NCI-H1092 (cell line): ENCODE data around the gene RBFOX2.
"Not testable (repeated sequence)": the region's sequence is repeated elsewhere in the genome, so short reads cannot be mapped to it uniquely, and the experiment has no call there.

Experiments used
- DNase-seq: peaks from one replicate; lab custom pipeline; 2025; lab: John Stamatoyannopoulos, UW

Gene RBFOX2

DNA sequence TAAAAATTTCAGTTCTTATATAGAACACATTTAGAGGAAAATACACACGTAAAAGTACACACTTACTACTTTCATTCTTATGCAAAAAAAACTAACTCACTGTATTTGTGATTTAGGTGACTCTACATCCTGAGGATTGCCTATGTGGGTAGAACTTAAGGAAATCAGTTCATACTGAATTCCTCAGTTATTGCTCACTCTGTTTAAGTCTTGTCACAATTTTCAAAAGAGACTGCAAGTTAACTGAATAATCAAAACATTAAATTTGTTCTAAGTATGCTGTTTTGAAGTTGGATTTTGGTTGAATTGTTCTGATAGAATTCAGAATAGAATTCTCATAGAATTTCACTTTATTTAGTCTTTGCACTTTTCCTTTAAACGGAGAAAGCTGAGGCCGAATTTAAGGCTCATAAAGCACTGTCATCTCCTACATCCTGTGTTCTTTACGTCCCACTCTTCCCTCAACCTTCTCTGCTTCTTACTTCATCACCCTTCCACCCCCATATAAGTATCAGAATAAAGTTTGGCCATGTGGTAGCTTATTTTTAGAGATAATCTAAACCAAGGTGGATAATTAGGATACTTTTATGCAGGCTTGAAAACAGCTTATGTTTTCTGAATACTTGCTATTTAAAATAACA is 251.2 kb downstream of the RBFOX2 start:
- no peak for DNase-seq

GRCh38 chr22:35775339-35775738 is 253.3 kb downstream of the RBFOX2 start:
- no peak for DNase-seq

- DNase-seq: no peak
These were observed 258.6 kb downstream of the RBFOX2 start for GRCh38 chr22:35769974-35770373.

GRCh38 chr22:35766654-35767580 is 261.7 kb downstream of the RBFOX2 start:
- DNase-seq: no peak

DNA sequence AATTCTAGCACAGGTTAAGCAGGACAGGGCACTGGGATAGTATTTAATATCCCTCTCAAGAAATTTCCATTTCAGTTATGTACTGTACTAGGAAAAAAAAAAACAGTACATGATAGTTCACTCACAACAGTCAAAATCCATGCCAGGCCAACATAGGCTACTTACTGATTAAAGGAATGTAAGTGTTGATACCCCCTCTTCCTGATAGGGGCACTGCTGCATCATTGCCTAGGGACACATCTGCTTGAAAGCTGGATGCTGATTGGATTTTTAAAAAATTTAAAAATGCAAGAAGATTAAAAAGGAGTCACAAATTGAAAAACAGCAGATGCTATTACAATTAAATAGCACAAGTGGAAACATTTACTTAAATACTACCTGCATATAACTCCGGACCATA is 267.6 kb downstream of the RBFOX2 start:
- DNase-seq: no peak

DNA sequence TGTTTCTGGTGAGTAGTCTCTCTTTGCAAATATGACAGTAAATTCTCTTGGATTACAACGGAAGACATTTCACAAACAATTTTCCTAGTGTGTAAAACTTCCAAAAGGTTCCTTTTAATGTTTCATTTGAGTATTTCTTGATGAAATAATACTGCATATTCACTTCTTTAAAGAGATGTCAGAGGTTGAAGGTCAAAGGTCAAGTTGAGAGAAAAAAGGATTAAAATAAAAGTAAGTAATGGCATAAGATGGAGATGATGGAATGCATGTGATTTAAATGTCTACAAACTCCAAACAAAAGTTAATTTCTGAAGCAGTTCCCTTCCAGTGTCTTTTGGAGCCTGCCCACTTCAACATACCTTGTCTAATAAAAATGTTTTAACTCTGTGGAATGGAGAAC is 270.2 kb downstream of the RBFOX2 start:
- DNase-seq: no peak

DNA sequence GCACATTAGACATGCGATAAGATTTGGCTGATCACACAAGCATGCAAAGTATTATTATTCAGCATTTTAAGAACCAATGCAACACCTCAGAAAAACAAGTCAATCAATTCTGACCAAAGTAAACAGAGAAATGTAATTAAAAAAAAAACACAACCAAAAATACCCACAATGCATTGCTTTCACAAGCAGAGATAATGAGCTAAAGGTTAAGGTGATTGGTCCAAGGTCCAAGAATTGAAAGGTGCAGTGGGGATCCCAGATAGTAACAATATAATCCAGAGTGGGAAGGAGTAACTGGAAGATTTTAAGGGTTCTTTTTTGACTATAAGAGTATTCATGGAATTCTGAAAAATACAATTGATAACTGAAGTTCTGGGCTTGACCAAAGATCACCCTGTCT is 271.9 kb downstream of the RBFOX2 start:
- no peak for DNase-seq

- DNase-seq: no peak
These were observed 273.9 kb downstream of the RBFOX2 start for GRCh38 chr22:35754761-35755160.

GRCh38 chr22:35752863-35753189 is 275.8 kb downstream of the RBFOX2 start:
- DNase-seq: no peak

DNA sequence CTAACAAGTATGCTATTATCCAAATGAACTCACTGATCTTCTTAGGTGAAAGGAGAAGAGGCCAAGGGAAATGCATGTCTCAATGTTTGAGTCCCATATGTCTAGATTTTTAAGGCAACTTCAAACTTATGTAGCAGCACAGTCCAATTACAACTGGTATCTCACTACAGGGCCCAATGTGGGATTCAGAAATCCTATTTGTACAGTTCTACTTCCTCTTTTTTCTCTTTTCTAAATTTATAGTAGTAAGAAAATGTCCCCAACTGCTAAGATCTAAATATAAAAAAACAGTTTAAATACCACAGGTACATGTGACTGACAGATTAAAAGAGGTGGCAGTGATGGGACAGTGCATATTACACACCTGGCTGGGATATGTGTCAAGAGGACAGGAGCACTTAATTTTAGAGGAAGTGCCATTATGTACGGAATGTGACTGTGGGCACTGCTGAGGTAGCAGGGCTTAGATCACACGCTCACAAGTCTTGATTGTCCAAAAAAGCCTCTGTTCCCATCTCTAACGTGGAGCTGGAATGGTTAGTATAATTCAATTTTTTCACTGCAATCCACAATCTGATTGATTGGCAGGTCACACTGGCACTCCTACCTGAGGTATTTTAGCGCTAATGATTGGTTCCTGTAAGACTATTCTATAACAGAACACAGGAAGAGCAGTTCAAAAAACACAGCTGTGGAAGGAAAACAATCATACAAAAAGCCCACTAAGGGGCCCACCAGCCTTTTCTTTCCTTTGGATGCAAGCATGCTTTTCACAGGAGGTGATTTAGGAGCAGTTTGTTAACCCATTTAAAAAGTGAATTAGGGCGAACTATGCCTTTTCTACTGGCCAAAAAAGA is 276.4 kb downstream of the RBFOX2 start:
- DNase-seq: no peak

GRCh38 chr22:35749808-35750207 is 278.8 kb downstream of the RBFOX2 start:
- DNase-seq: no peak

DNA sequence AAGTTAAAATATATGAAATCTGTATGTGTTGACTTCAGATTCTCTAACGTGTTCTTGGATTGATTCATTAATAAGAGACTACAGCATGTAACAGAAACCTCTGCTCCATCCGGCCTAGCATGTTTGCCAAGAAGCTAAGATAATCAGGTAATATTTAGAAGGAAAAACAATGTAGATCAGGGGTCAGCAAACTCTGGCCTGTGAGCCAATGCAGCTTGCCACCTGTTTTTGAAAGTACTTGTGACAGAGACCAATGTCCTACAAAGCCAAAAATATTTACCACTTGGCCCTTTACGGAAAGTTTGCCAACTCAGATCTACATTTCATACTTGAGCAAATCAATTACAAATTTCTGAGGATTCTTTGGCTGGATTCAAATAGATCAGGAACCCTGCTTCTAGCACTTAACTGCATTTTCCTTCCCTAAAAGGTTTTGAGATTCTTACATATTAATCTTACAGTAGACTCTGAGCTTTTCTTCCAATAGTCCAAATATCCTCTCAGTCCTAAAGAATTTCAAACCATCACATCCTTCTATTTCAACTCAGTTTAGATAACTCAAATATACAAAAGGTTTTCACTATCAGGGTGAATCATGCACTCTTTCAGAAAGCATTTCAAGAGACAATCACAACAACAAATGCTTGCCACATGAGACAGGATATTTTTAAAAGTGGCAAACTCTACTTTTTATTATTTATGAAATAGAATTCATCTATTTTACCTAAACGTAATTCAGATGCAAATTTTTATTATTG is 281.5 kb downstream of the RBFOX2 start:
- no peak for DNase-seq

DNA sequence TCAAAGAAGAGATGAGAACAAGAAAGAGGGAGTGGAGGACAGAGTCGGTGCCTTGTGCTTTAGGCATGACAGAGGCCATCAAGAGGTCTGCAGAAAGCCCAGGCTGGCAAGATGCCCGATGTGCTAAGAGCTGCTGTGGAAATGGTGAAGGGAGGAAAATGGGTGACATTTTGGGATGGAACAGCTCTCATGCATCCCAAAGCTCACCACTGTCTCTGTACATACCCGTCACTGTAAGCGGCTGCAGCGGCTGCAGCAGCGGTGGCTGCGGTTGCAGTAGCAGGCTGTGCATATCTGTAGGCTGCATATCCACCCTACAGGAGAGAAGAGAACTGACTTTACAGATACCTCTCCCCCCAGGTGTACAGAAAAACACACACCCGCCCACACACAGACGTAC is 282.4 kb downstream of the RBFOX2 start:
- no peak for DNase-seq

- no peak for DNase-seq
These were observed 285.2 kb downstream of the RBFOX2 start for GRCh38 chr22:35743326-35743860.

DNA sequence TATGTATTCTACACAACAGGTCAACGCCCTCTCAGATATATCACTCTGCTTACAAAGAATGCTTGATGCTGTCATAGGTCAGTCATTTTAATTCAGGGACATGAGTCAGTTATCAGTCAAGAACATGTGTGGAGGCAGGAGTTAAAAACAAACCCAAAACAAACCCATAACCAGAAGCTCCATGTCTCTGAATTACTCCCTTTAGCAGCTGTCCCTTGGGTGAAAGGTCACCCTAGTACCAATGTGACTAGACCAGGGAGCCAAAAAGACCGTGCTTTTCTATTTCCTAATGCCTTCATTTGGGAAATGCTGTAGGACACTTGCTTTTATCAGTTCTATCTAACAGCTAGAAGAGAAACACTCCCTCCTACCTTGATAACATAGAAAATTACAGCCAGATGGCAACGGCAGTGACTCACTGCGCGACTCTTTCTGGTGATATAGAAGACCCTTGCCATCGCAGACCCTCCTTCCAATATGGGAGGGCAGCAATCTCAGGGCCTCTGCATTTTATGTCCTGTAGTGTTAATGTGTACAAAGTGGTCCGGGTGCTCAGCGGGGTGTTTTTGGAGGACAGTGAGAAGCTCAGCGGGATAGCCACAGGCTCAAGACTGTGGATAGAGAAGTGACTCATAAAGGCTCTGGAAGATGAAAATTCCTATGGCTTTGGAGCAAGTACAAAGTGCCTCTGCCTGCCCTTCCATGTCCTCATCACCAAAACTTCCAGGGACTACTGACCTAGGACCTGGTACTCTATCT is 286.1 kb downstream of the RBFOX2 start:
- DNase-seq: no peak

DNA sequence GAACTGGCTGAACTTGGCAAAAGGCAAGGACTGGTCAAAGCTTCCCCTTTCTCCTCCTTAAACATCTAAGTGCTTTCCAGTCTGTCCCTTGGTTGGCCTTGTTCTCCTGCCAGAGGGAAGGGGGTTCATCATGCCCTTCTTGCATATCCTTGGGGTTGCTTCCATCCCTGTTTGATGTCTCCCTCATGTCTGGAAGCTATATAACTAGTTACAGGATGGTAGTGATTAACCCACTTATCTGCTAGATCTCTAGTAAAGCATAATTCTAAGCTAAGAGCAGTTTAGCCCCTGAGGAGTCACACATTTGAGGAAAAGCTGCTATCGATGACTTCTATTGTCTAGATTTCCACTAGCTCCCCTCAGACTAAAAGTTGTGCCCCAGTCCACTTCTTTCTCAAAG is 288.0 kb downstream of the RBFOX2 start:
- no peak for DNase-seq

- DNase-seq: no peak
These were observed 288.7 kb downstream of the RBFOX2 start for GRCh38 chr22:35739931-35740380.

DNA sequence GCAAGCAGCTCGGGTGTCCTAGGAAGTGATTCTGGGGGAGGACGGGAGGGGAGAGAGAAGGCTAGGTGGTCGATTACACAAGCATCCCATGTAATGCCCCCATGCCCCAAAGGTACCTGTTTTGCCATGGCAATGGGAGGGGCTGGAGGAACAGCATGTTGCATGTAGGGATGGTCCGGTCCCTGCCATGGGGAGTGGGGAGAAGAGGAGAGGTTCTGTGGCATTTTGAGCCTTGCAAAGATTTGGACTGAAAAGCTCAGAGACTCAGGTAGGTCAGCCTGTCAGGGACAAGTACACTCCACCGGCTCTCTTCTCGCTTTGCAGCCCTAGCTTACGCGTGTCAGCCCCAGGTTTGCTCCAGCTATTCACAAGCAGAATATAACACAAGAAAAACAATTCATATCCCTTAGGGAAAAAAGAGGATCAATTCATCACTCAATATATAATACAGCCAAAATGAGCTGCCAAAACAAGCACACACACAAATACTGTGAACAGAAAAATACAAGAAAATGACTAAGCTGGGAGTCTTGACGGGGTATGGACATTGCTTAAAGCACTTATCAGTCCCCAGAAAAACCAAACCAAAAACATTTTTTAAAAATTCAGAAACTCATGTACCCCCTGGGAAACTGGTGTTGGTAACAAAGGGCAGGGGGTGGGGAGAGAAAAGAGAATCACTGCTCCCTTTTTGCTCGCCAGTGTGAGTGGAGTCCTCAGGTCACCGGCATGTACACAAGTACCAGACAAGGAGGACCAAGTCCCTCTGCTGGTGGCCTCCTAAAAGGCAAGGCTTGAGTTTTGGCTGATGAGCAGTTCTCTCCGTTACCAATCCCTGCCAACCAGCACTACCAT is 289.3 kb downstream of the RBFOX2 start:
- DNase-seq: no peak

DNA sequence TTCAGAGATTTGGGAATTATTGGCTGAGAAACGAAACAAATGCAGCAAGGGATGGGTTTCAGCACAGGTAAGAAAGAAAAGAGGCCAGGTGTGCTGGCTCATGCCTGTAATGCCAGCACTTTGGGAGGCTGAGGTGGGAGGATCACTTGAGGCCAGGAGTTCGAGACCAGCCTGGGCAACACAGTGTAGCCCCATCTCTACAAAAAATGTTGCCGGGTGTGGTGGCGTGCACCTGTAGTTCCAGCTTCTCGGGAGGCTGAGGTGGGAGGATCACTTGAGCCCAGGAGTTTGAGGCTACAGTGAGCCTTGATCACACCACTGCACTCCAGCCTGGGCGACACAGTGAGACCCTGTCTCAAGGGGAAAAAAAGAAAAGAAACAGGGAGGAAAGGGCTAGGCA is 290.7 kb downstream of the RBFOX2 start:
- DNase-seq: not testable (repeated sequence)

DNA sequence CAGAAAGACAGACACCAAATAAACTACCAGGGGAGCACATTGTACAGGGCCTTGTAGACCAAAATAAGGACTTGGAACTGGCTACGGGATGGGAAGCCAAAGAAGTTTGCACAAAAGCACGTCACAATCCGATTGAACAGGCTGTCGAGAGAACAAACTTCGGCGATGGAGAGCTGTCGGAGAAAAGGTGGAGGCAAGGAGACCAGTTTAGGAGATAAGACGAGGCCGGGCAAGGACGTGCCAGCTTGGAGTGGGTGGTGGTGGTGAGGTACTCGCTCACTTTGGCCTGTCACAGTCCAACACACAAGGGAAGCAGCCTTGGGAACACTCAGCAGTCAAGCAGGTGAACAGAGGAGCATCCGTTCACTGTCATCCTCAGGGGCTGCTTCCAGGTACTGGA is 291.9 kb downstream of the RBFOX2 start:
- no peak for DNase-seq
